ENCODE data around the gene METTL13.

- TF ChIP-seq POLR2AphosphoS5 (IDR thresholded peaks at IDR 0.05; ENCODE audit: low read depth, low read length) = no peak
- no peak for TF ChIP-seq TAF1 (IDR thresholded peaks at IDR 0.05; ENCODE audit: low read depth, low read length)
- no peak for TF ChIP-seq POU2F2 (IDR thresholded peaks at IDR 0.05; ENCODE audit: low read depth, low read length)
- TF ChIP-seq POLR2A (IDR thresholded peaks at IDR 0.05; ENCODE audit: low read depth, low read length) = no peak
- no peak for TF ChIP-seq SPI1 (IDR thresholded peaks at IDR 0.05; ENCODE audit: low read depth, low read length)
These were observed 41.8 kb upstream of the METTL13 start for GRCh38 chr1:171739656-171740055.
